HG03575 (cell line): ENCODE results near the gene MSI2.

ENCODE experiments used
- ATAC-seq: cut with Tn5 transposase; IDR thresholded peaks from one replicate; pipeline ENCODE4 v1.9.1; 2021; ENCODE audit not compliant: unreplicated experiment, insufficient number of reproducible peaks, low FRiP score; ENCODE audit errors: extremely low read depth

Gene MSI2

DNA sequence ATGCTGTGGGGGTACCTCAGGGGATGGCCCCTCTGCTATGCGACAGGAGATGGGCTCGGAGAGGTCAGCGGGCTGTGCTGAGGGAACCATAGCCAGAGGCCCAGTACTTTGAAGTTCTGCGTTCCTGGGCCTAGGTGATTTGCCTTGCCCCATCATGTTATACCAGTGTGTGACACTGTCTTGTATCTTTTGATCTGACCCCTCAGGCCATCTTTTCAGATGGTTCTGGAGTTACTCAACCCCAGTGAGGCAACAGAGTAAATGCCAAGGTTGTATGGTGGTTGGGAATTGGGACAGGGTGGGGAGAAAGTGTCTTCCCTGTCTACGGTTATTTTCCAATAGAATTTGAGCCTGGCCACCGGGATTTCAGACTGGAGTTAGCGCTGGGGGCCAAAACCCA, 8.5 kb downstream of the MSI2 start:
- ATAC-seq, result no peak

DNA sequence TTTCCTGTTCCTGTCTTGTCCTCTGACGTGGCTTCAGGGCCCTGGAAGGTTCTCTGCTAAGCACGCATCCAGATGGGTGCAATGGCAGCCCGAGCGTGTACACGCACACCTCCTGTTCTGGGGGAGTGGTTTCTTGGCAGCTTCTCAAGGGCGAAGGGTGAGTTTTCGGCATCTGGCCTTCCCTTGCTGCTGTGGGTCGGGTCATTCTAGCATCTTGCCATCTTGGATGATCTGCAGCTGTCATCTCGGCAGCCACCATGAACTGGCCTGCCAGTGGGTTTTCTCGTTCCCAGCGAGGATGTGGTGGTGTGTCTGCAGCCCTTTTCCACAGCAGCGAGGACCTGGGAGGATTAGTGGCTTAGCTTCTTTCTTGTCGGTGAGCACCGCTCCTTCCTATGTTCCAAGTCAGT, 10.6 kb downstream of the MSI2 start:
- ATAC-seq, result no peak

DNA sequence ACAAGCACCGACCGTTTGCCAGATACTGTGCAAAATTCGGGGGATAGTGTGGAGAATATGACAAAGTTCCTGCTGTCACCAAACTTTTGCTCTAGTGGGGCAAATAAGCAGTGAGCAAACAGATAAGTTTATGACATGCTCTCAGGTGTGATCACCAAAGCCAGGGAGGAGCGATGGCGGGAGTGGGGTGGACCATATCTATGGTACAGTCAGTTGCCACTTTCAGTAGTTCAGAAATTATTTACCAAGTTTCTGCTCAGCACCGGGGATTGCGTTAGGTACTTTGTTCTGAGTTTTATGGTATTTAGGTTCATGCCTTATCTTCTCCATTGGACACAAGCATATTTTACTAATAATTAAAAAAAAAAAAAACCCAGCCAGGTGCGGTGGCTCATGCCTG, 11.9 kb downstream of the MSI2 start:
- no peak for ATAC-seq

DNA sequence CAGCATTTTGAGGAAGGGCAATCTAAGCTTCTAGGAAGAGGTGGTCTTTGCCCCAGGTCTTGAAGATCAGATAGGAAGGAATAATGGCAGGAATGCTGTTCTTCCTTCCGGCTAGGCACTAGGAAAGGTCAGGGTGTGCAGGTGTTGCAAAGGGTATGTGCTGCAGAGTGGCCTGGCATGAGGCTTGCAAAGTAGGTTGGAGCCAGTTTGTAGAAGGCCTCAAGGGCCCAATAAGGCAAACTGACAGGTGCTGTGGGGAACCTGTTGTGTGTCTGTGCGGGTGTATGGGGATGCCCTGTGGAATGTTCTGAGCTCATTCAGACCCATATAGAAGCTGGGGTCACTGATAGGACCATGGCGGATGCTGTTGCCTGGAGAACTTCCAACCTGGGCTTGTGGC, 12.7 kb downstream of the MSI2 start:
- no peak for ATAC-seq

DNA sequence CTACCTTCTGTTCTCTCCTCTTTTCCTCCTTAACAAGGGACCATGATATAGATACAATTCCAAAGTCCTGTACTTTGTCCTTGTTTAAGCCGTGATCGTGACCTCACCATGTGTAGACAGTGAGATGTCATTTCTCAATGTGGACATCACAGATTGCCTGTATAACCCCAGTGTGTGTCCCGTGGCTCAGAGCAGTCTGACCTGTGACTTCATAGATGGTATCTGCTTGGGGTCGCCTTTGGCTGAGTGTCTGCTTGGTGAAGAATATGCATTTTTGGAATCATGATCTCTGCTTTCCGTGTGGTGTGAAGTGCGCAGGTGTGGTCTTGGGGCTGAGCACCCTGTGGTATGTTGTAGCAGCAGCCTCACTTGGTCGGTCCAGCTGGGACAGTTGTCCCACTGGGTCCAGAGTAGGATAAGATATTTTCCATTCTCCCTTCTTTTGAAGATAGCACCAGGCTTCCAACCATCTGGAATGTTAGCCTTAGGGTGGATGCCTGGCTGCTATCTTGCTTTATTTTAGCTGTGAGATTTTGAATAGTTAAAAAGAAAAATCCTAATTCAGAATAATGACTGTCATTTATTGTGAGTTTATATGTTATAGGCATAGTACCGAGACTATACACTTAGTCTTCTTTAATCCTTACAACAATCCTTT, 13.4 kb downstream of the MSI2 start:
- ATAC-seq, result no peak

DNA sequence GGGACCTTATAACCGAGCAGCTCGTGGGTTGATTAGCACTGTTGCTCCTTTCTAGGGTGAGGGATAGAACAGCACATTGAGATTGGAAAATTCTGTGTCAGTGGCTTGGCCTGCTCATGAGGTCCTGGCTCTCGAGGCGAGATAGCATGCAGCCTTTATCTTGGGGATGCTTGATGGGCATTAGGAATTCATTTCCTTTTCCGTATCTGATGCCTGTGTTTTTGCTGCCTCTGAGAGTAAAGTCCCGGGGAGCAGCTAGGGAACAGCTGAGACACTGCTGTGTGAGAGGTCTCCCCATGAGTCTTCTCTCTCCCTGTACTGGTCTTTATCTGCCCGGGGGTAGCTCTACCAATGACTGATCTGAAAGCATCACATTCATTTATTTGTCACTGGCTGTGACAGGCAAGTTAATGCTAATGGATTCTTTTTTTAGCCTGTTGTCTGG, 14.5 kb downstream of the MSI2 start:
- no peak for ATAC-seq

DNA sequence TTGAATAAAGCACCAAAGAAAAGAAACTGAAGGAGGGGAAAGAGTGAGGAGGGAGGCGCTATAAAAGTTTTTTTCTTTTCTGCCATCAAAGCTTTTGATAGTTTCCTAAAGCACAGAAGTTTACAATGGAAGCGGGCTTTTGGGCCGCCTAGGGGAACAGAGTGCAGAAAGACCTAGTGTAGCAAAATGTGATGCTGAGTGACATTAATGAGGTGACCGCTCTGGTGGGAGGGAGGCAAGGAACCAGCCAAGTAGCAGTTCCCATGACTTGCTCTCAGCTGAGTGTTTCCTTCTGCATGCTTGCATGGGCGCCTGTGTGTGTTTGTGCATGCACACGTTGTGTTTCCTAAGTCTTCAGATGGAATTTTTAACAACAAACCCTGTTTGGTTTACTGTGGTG, 15.5 kb downstream of the MSI2 start:
- ATAC-seq, result no peak

DNA sequence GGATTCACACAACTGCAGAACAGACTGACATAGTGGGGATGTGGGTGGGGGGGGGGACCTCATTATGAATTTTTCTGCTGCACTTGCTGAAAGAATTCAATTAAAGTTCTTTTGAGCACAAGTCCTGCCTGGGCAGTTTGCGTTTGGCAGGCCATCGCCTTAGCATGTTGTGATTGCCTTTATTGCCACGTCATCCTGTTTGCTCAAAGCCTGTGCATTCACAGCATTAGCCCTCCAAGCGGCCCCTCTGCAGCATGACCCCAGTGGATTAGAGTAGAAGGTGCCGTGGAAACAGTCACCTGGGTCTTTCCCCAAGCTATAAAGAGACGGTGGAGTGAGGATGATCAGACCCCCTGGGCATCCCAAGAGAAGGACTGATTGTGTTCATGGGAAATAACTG, 17.2 kb downstream of the MSI2 start:
- ATAC-seq, result no peak

DNA sequence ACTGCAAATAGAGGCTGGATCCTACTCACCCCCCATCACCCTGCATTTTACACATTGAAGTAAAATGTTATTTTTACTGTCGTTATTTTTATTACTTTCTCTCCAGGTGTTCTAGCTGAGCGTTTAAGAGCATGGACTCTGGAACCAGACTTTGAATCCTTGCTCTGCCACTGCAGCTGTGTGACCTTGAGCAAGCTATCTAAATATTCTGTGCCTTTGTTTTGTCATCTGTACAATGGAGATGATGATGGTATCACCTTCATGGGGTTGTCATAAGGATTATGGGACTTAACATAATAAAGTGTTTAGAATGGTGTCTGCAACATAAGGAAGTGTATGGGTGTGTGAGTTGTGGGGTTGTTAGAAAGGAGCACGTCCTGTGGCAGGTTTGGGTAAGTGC, 17.8 kb downstream of the MSI2 start:
- no peak for ATAC-seq

DNA sequence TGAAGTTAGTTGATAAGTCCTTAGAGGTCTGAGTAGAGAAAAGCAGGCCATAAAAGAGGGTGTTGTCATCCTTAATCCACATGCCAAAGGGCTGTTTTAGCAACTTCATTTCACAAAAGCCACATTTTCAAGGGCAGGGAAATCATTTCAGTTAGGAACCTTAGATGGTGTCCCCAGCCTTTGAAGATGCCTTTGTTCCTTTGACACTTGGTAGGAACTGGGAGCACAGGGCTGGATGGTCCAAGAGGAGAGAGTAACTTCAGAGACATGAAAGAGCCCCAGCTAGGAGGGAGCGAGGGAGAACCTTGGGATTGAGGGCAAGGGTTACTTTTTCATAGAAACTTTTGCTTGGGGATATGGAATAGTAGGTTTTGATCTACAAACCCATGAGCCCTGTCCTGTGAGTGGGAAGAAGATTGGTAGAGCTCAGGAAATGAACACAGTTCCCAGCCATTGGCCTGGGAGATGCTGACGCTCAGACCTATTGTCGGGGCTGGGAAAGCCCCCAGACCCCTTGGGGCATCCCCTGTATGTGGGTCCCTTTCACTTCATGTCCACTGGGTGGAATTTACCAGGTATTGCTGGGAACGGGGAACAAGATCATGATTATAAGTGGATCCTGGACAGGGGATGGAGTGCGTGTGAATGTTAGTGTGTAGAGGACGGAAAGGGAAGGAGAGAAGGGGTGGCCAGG, 18.9 kb downstream of the MSI2 start:
- ATAC-seq, result no peak

DNA sequence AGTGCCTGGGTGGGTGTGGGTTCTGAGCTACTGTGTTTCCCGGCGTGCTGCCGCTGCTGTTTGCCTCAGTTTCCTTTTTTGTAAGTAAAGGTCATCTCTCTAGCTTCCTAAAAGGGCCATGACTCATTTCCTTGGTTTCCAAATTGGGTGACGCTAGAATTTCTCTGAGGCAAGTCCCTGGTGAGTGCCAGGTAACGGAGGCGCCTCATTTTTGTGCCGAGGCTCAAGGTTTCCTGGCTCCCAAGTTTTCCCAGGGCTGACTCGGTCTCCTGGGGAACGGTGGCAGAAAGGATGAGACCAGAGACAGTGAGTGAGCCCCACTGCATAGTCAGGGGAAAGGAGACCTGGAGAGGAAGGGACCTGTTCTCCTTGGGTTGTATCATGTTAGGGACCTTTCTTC, 20.3 kb downstream of the MSI2 start:
- no peak for ATAC-seq

DNA sequence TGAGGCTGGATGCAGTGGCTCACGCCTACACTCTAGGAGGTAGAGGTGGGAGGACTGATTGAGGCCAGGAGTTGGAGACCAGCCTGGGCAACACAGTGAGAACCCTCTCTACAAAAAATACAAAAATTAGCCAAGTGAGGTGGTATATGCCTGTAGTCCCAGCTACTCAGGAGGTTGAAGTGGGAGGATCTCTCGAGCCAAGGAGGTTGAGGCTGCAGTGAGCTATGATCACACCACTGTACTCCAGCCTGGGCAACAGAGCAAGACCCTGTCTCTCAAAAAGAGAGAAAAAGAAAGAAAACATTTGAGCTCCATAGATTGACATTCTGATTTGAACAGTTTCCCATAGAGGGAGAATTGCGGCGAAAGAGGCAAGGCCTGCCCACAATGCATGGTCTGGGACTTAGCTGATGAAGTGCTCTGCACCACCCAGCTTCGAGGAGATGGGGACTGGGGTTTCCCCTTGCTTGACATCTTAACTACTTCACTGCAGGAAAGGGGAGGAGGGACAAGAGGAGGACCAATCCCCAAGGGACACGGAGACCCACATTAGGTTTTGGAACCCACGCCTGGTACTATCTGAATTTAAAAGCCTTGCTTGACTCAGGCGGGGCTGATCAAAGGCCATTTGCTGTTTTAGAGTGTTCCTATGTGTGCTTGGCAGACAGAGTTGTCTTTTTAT, 21.7 kb downstream of the MSI2 start:
- ATAC-seq, result no peak

DNA sequence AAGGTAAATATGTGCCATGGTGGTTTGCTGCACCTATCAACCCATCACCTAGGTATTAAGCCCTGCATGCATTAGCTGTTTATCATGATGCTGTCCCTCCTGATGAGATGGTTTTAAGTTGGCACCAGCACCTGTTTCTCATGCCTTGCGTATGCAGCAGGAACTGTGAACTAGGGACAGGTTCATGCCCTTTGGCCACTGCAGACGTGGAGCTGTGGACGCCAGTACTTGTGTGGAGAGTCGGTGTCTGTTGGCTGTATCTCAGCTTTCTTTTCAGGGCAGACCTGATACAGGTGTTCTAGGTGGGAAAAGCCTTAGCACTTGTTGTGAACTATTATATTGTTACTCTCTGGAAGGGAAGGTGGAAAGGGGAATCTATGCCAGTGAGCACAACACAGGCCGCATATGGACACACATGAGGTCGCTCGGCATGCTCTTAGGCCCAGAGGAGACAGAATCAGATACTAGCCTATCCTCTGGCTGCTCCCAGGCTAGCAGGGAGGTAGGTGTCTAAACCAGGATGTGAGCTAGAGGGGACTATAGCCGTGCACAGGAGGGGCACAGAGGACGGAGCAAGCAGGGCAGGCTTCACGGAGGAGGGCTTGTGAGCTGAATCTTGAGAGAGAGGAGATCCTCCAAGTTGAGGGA, 22.5 kb downstream of the MSI2 start:
- no peak for ATAC-seq

DNA sequence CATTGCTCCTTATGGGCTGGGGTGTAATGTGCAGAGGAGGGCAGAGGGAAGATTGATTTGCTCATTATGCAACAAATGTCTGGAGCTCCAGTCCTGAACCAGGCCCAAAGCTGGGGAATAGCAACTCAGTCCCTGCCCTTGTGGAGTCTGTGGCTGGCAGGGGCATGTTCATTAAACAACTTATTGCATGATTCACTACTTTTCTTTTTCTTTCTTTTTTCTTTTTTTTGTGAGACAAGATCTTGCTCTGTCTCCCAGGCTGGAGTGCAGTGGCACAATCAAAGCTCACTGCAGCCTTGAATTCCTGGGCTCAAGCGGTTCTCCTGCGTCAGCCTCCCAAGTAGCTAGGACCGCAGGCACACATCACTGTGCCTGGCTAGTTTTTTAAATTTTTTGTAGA, 23.1 kb downstream of the MSI2 start:
- no peak for ATAC-seq

DNA sequence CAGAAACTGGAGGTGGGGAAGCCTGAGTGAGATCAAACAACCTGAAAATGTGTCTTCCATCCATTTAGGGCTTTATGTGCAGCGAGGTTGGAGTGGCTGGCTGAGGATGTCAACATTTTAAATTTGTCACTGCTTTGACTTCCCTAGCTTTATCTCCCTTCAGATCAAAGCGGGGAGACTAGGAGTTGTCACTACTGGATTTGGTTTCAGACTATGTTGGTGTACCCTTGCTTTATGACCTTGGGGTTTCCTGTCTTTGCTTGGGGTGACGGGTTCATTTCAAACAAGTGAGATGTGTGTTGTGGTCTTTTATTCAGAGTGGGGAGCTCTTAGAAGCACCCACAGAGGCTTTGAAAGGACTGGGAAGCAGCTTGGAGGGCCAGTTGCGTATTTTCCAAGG, 25.6 kb downstream of the MSI2 start:
- ATAC-seq, result no peak

DNA sequence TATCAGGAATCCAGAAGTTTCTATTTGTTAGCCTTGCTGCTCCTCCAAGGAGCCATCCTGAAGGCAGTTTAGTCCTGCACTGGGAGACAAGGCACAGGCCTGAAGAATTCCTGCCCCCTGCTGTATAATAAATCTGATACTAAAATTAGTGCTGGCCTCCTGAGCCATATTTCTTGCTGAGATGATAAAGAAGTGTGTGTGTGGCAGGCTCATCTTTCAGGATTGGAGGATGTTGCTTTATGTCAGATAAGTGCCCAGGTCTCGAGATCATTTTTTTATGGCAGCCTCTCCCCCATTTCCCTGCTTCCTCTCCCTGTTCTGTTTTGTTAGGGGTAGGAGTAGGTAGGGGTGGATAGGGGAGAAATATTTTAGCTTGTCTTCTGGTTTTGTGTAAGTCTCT, 26.0 kb downstream of the MSI2 start:
- ATAC-seq, result no peak

DNA sequence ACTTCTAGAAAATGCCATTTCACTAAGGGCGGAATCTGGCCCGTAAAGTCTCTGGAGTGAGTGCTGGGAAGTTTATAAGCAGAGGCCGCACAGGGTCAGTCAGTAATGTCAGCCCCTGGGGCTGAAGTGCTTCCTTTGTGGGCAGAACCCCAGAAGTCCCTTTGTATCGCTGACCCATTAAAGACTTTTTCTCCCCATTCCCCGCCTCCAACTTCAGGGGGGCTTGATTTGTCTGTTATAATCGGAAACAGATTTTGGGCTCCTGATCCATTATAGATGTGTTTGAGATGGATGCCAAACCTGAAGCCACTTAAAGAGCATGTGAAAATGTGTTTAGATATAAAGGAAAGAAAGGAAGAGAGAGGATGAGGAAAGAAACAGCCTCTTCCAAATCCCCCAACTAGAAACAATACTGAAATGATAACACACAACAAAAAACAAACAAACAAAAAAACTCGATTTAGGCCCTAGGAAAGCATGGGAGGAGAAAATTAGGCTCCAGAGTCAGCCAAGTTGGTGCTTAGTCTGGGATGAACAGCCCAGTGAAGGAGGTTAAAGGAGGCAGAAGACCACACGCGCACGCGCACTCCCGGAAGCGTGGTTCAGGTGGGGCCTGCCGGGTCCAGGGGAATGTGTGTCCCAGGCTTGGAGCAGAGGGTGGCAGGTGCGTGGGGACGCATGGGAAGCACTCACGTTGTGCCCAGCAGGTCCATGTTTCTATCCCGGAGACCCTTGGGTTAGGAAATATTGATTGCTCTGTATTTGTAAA, 27.1 kb downstream of the MSI2 start:
- no peak for ATAC-seq

DNA sequence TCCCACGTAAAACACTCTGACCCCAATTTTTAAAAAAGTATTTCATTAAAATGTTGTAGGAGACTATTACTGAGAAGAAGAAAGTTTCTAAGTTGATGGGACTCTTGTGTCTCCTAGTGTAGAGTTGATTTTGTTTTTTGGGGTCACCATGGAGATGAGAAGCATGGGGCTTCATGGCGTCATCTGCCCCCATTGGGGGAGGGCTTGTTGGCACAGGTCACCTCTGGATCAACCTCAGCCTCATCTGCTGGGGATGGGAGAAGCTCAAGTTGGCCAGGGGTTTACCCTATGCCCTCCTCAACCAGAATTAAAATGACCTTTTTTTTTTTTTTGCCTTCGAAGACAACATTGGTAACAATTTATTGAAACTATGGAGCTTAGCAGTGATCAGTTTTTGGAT, 28.3 kb downstream of the MSI2 start:
- no peak for ATAC-seq

DNA sequence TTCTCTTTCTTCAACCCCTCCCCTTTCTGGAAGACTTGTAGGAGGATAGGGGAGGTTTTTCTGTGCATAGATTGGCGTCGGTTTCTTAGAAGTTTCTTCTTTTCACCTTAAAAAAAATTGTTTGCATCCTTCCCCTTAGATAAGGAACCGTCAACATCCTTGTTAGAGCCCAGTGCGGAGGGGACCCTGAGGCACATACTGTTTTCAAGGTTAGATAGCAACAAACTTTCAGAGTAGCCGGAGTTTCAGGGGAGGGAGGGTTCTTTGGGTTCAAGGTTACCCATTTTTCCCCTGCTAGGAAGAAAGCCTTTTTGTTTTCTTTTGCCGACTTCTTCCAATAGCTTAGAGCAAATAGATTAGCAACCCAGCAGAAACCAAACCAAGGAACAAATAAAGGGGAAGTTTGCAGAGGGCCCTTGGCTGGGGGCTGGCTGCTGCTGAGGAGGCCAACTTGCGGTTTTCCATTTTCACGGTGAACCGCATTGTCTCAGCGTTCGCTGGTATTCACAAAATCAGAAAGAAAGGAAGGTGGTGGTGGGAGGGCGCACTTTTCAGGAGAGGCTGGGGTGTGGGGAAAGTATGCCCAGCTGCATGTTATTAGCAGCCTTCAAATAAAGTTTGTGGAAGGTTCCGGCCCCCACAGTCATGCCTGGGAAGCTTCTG, 28.8 kb downstream of the MSI2 start:
- no peak for ATAC-seq
